ENCODE measurements around the gene CYTH1.

CYTH1 gene

DNA sequence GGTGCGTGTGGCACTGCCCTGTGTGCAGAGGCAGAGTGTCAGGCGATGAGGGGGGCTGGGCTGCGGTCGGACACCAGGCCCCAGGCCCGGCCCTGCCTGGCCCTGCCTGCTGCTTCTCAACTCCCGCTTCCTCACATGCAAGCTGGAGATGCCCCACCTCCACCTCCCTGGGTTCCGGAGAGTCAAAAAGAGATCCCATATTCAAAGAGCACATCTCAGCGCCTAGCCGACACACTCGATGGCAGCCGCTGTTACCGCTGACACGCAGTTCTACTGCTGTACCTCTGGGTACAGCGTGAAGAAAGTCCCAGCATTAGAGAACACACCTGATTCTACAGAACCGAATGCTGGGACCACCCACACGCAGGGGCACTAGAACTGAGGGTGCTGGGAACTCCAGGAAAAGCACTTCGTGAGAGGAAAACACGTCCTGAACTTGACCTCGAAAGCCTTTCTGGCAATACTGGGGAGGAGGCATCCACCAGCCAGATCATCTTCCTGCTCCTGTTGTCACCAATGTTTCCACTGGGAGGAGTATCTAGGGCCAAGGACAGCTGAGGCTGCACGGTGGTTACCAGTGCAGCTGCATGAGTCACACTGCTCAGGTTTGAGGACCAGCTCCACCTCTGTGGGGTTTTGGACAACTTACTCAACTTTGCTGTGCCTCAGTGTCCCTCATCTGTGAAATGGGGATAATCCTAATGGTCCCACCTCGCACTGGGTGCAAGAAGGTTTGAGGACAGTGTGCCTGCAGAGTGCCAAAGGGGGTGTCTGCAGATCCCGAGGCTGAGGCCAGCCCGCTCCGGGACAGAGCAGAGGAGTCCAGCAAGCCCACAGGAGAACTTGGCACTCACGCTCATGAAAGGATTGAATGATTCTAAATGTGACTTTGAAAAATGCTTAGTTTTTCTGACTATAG lies 104.5 kb downstream of the CYTH1 start (continued):
- no peak for TF ChIP-seq ZNF449 (tag by site-specific recombination; IDR thresholded peaks at IDR 0.05)

DNA sequence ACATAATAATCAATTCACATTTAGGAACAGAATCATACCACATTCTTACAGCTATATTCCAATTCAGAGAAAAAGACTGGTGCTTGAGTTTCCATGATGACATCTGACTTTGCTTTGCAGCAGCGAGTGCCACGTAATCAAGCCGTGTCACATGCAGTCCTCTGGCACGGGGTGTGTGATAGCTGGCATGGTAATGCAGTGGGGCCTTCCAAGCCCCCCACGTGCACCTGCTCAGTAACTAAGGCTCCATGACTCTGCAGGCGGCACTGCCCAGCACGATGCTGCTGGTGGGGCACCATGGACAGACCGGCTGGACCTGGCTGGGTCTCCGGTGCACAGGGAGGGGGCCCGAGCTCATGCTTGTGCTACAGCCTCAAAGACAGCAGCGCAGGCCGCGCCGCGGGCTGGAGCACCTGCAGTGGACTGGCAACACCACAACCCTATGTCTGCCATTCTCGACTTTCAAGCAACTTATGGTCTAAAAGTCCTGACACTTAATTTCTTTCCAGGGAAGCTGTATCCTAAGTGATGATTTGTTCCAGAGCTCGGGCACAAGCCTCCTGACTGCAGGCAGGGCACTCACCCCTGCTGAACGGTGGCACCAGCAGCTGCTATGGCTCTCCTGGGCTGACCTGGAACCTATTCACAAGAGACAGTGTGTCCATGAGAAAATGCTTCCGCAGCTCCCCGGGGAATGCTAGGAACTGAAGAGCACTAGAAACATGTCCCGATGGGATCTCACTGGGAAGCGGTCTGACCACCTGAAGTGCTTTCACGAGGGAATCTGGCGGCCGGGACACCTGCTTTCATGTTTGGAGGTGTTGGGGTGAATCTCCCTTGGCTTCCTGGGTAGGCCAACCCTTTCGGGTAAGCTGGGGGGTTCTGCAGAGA lies 105.4 kb downstream of the CYTH1 start:
- peaks cover 0 to 72% of the 10 kb centered on the region in 2 experiments; a peak in 2 of 3 replicates for H3K36me3 ChIP-seq (ENCODE audit: control insufficient read depth in 2 of 2, insufficient read depth in 1 of 2, low read length in 2 of 2)
- no peak overlapping the region for H3K27ac ChIP-seq (ENCODE audit: extremely low read depth, low read depth, low read length)

GRCh38 chr17:78675836-78676235 lies 106.2 kb downstream of the CYTH1 start:
- ChIA-PET CTCF (interaction anchor here (1.2 kb wide), 1 partner anchor 57 kb away, joined by 3 read pairs; no protein-coding TSS in a partner anchor), POLR2A (interaction anchor here (1.2 kb wide), 1 partner anchor 84 kb away, joined by 4 read pairs; no protein-coding TSS in a partner anchor)
- no peak overlapping the region for H3K4me3 ChIP-seq (ENCODE audit: low read depth, low read length)
- no peaks in the 10 kb centered on the region for H3K4me1 ChIP-seq (ENCODE audit: control insufficient read depth, insufficient read depth, low read length)
- no peak overlapping the region for H3K27ac ChIP-seq (ENCODE audit: extremely low read depth, low read depth, low read length)
- peaks cover 0 to 72% of the 10 kb centered on the region in 2 experiments; a peak in 1 of 3 replicates for H3K36me3 ChIP-seq (ENCODE audit: control insufficient read depth in 2 of 2, insufficient read depth in 1 of 2, low read length in 2 of 2)
- H3K9me3 ChIP-seq (ENCODE audit: control insufficient read depth, insufficient read depth, low read depth, low read length), result no peaks in the 10 kb centered on the region
- TF ChIP-seq, protein P1, sequence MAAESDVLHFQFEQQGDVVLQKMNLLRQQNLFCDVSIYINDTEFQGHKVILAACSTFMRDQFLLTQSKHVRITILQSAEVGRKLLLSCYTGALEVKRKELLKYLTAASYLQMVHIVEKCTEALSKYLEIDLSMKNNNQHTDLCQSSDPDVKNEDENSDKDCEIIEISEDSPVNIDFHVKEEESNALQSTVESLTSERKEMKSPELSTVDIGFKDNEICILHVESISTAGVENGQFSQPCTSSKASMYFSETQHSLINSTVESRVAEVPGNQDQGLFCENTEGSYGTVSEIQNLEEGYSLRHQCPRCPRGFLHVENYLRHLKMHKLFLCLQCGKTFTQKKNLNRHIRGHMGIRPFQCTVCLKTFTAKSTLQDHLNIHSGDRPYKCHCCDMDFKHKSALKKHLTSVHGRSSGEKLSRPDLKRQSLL (tag by site-specific recombination; IDR thresholded peaks at IDR 0.05), result no peak
- TF ChIP-seq RBAK (tag by site-specific recombination; IDR thresholded peaks at IDR 0.05) (no peak), ZNF837 (tag by site-specific recombination; IDR thresholded peaks at IDR 0.05) (no peak), ZNF292 (tag by site-specific recombination; IDR thresholded peaks at IDR 0.05; ENCODE audit: borderline replicate concordance, low read depth) (no peak), ZNF174 (tag by site-specific recombination; IDR thresholded peaks at IDR 0.05) (no peak), ZNF16 (tag by site-specific recombination; IDR thresholded peaks at IDR 0.05; ENCODE audit: low read depth) (no peak), ZNF266 (tag by site-specific recombination; IDR thresholded peaks at IDR 0.05; ENCODE audit: low read depth) (no peak), ZNF548 (tag by site-specific recombination; IDR thresholded peaks at IDR 0.05) (no peak), ZNF514 (tag by site-specific recombination; IDR thresholded peaks at IDR 0.05) (no peak), MZF1 (tag by site-specific recombination; IDR thresholded peaks at IDR 0.05; ENCODE audit: borderline replicate concordance) (no peak), ZNF341 (tag by site-specific recombination; IDR thresholded peaks at IDR 0.05; ENCODE audit: low read depth) (no peak), ZNF658 (tag by site-specific recombination; IDR thresholded peaks at IDR 0.05) (no peak), AEBP2 (tag by site-specific recombination; IDR thresholded peaks at IDR 0.05; ENCODE audit: borderline replicate concordance) (no peak), ZBTB44 (tag by site-specific recombination; IDR thresholded peaks at IDR 0.05) (no peak), ZBTB26 (tag by site-specific recombination; optimal IDR thresholded peaks at IDR 0.05) (no peak), ZNF121 (tag by site-specific recombination; IDR thresholded peaks at IDR 0.05) (no peak), ZNF791 (tag by site-specific recombination; IDR thresholded peaks at IDR 0.05) (no peak)
- TF ChIP-seq, protein P2, sequence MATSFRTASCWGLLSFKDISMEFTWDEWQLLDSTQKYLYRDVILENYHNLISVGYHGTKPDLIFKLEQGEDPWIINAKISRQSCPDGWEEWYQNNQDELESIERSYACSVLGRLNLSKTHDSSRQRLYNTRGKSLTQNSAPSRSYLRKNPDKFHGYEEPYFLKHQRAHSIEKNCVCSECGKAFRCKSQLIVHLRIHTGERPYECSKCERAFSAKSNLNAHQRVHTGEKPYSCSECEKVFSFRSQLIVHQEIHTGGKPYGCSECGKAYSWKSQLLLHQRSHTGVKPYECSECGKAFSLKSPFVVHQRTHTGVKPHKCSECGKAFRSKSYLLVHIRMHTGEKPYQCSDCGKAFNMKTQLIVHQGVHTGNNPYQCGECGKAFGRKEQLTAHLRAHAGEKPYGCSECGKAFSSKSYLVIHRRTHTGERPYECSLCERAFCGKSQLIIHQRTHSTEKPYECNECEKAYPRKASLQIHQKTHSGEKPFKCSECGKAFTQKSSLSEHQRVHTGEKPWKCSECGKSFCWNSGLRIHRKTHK (tag by site-specific recombination; IDR thresholded peaks at IDR 0.05), result no peak

More for the DNA sequence above, 105.4 kb downstream of the CYTH1 start:
- no peak for TF ChIP-seq ZBTB21 (tag by site-specific recombination; IDR thresholded peaks at IDR 0.05)
- no peak for TF ChIP-seq ZNF747 (tag by site-specific recombination; IDR thresholded peaks at IDR 0.05)
- no peak overlapping the region for H3K4me3 ChIP-seq (ENCODE audit: low read depth, low read length)
- CTCF ChIA-PET, result interaction anchor here (0.7 kb wide), 1 partner anchor 32 kb away, joined by 3 read pairs; no protein-coding TSS in a partner anchor
- POLR2A ChIA-PET, result interaction anchor here (0.5 to 1.2 kb wide), 2 partner anchors 78 to 84 kb away, joined by 4 read pairs; no protein-coding TSS in a partner anchor
- H3K4me1 ChIP-seq (ENCODE audit: control insufficient read depth, insufficient read depth, low read length), result no peaks in the 10 kb centered on the region
- no peaks in the 10 kb centered on the region for H3K9me3 ChIP-seq (ENCODE audit: control insufficient read depth, insufficient read depth, low read depth, low read length)

Measured in HEK293 (cell line).